Measurements from ENCODE around the gene TMC8.
A peak's percentile ranks its signal among the peaks of the same experiment; 100 is the strongest.
"Not testable (repeated sequence)": the region's sequence is repeated elsewhere in the genome, so short reads cannot be mapped to it uniquely, and the experiment has no call there.

The TMC8 gene

GRCh38 chr17:78137392-78138203, 7.0 kb downstream of the TMC8 start:
- DNase-seq: no peak

- no peak for DNase-seq
These were observed 7.9 kb downstream of the TMC8 start for GRCh38 chr17:78138204-78139060.

- not testable (repeated sequence) for DNase-seq
These were observed 9.2 kb downstream of the TMC8 start for GRCh38 chr17:78139861-78140168.

DNA sequence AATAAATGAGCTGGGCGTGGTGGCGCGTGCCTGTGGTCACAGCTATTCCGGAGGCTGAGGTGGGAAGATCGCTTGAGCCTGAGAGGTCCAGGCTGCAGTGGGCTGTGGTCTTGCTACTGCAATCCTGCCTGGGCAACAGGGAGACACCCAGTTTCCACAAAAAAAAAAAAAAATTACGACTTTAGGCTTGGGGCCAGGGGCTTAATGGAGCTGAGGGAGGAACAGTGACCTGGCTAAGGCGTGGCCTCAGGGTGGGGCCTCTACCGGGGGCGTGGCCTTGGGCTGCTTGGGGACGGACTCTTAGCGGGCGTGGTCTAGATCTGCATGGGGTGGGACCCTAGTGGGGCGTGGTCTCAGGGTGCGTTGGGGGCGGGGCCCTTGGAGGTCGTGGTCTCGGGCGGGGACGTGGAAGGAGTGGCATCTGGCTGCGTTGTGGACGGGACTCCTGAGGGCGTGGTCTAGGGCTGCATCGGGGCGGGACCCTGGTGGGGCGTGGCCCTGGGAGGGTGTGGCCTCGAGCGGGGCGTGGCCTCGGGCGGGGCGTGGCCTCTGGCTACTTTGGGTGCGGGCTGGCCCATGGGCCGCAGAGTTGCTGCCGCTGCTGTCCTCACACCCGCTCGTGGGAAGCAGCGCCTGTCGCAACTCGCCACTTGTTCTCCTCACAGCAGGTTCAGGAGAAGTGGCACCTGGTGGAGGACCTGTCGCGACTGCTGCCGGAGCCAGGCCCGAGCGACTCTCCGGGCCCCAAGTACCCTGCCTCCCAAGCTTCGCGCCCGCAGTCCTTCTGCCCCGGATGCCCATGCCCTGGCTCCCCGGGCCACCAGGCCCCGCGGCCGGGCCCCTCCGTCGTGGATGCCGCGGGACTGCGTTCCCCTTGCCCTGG, 9.8 kb downstream of the TMC8 start:
- peak; percentile 88 for DNase-seq

DNA sequence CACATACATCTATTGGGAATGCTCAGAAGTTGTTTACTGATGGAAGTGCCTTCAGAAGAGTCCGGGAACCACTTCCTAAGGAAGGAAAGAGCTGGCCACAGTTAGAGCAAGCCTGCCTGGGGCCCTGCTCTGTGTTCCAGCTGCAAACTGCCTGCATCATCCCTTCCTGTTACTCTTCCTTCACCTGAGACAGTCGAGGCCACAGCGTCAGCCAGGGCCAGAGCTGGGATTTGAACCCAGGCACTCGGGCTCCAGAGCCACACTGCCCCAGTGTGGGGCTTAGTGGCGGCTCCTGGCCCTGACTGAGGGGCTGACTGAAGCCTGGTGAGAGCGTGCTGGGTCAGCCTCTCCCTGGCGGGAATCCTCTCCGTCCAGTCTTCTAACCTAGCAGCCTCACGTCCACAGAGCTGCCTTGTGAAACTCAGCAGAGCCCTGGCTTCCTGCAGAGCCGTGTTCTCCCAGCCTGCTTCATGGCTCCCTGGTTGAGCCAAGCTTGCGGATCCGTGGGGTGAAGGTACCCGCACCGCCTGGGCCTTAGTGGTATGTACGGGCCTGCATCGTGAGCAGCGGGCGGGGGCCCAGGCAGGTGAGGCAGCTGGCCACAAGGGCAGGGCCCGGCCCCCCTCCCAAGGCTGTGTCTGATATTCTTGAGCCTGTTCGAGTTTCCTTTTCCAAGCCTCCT, 11.0 kb downstream of the TMC8 start:
- DNase-seq: no peak

- DNase-seq: peak; percentile 71
These were observed 11.7 kb downstream of the TMC8 start for GRCh38 chr17:78142119-78142861.

DNA sequence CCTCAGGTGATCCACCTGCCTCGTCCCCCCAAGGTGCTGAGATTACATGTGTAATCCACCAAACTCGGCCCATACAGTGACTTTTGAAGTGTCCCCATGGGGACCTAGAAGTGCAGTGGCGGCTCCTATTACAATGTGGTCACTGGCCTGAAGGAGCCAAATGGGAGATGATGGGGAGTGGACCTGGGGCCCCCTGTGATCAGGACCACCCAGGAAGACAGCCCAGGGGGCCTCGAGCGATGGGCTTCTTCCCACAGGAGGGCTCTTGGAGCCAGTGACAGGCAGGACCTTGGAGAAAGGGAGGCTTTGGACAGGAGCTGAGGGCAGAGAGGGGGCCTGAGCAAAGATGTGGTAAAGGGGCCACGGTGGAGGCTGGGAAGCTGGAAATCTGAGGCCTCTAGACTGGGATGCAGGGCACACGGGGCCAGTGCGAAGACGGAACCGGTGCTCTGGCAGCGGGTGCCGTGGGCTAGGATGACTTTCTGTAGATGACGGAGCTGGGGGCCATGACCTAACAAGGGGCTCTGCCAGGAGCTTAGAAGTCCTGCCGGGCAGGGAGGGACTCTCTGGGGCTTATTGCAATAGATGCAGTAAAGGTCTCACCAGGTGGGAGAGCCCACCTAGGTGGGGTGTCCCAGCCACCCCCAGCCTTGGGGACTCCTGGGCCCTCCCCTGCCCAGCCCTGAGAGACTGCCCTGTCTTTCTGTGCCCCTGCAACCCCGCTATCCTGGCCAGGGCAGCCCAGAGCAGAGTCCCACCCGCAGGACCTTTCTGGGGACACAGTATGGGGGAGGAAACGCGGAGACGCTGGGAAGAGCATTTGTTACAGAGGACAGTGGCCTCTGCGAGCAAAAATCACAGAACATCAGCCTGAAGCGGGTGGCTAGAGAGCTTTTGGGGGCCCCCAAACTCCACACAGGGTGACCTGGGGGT, 12.9 kb downstream of the TMC8 start:
- no peak for DNase-seq

DNA sequence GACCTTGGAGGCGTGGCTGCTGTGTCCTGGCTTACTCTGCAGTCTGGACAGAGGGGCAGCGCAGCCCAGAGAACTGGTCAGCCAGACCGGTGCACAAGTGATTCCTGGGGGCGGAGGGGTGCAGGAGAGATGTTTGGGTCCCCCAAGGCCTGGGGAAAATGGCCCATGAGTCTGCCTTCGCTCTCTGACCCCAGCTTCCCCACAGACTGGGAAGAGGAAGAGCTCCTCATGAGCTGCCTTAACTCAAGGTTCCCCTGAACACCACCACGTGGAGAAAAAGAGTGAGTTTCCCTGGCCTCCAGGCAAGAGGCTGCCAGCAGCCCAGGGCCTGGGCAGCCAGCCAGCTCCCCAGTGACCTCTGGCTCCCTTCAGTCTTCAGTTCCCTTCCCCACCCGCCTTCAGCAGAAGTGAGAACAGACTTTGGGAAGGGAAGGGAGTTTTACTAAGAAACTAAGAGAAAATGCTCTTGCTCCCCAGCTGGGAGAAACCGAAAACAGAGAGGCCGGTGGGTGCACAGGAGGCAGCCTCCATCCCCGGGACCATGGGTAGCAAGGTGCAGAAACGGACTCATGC, 13.7 kb downstream of the TMC8 start:
- no peak for DNase-seq

DNA sequence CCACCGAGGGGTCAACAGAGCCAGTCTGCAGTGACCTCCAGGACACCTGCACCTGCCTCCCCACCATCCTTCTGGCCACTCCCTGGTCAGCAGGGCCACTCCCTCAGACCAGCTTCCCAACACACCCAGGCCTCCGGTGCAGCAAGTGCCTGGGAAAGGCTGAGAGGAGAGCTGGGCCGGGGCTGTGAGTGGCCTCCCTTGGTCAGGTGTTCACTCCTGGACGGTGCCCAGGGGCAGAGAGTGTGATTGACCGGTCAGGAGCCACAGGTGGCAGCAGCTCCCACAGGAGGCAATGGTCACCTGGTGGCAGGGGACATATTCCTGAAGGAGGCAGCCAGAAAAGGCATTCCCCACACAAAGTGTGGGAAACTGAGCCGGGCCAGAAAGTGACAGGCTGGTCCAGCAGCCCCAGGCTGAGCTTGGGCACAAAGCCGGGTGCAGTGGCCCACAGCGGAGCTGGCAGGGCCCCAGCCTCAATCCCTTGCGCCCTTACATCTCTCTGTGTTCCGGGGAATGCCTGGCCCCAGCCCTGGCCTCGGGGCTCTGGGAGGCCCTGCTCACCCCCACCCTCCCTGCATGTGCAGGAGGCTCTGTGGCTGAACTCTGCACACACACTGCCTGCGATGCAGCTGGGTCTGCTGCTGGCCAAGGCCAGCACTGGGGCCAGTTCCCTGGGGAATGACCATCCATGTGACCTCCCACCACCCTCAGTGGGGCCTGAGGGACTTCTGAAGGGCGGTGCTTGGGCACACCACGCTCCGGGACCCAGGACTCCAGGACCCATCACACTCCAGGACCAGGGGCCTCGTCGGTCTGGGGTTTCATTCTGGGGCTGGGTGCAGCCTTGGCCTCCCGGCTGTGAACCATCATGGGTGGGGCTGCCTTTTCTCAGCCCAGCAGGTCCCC, 14.4 kb downstream of the TMC8 start:
- no peak for DNase-seq

DNA sequence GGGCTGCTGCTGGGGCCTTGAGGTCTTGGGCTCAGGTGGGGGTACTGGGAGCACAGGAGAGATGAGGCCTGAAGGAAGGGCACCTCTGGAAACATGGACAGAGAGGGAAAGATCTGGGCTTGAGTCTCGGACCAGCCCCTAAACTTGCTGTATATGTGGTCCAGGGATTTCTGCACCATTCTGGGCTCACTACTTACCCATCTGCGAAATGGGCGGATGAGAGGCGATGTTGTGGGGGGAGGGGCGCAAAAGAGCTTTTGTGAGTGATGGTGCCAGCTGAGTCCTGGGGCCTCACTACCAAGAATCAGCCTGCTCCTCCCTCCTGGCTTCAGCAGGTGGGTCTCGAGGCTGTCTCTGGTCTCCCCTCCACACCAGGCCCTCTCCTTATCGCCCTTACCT, 15.9 kb downstream of the TMC8 start:
- DNase-seq: no peak

- DNase-seq: no peak
These were observed 16.3 kb downstream of the TMC8 start for GRCh38 chr17:78146881-78147280.

- no peak for DNase-seq
These were observed 16.9 kb downstream of the TMC8 start for GRCh38 chr17:78147315-78147998.

DNA sequence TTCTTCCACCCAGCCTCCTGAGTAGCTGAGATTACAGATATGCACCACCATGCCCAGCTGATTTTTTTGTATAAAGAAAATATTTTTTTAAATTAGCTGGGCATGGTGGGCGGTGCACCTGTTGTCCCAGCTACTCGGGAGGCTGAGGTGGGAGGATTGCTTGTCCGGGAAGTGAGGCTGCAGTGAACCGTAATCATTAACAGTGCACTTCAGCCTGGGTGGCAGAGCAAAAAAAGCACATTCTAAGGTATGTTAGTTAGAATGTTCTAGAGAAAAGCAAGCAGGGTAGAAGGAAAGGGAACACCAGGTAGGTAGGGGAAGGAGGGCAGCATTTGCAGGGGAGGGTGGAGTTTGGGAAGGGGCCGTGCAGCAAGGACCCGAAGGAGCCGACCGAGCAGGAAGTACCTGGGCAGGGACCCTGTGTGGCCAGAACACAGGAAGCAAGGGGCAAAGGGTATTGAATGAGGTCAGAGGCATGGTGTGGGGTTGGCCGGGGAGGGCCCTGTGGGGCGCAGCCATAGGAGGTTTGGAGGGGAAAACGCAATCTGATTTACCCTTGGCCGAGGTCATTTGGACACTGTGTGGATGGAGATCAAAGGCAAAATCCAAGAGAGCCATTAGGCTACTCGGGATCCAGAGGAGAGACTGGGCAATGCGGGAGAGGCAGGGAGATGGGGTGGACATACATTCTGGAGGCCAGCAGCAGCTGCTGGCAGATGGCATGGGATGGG, 17.9 kb downstream of the TMC8 start:
- DNase-seq: no peak

GRCh38 chr17:78151514-78152008, 21.0 kb downstream of the TMC8 start:
- DNase-seq: no peak

- no peak for DNase-seq
These were observed 24.6 kb downstream of the TMC8 start for GRCh38 chr17:78154903-78155811.

GRCh38 chr17:78159575-78160158, 29.1 kb downstream of the TMC8 start:
- no peak for DNase-seq

Measured in NCI-H2029 (cell line).